Inflammatory macrophage treated with lipopolysaccharide for 4 hours (primary cell): ENCODE data around the gene CCDC134.
"Not testable (repeated sequence)": the region's sequence is repeated elsewhere in the genome, so short reads cannot be mapped to it uniquely, and the experiment has no call there.

Experiments
- DNase-seq: peaks from one replicate; pipeline ENCODE4 v3.0.0-alpha.2; 2020

Gene CCDC134

GRCh38 chr22:41826021-41826420, 25.5 kb downstream of the CCDC134 start:
- no peak for DNase-seq

GRCh38 chr22:41826430-41827383, 26.2 kb downstream of the CCDC134 start:
- no peak for DNase-seq

DNA sequence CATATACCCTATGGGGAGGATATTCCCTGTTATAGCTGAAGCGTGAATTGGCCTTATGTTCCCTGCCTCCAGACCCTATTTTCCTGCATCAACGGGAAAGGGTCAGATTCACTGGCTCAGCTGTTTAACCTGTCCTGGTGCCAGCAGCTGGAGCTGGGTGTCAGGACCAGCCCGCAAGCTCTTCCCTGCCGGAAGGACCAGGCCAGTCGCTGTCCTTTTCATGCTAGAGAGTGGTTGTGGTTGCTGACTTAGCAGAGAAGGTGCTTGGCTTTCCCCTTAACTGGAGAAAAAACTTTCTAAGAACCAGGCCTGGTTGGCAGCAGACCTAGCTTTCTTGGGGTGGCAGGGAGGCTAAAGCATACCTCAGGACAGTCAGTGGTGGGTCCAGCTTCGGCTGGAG, 27.2 kb downstream of the CCDC134 start:
- DNase-seq: no peak

DNA sequence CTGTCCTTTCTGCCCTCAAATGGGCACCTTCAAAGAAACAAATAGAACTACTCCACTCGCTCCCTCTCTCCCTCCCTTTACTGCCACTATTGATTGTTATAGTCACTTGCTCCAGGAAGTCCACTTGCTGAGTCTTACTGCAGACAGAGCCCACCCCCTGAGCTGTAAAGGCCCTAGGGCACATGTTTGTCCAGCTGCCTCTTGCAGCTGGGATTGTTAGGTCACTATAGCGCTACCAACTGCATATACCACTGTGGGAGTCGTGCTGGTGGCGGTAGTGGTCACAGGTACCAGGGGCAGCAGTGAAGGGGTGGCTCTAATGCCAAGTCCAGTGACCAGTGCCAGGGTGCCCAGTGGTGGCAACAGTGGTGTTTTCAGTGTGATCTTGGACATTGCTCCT, 28.0 kb downstream of the CCDC134 start:
- DNase-seq: no peak

DNA sequence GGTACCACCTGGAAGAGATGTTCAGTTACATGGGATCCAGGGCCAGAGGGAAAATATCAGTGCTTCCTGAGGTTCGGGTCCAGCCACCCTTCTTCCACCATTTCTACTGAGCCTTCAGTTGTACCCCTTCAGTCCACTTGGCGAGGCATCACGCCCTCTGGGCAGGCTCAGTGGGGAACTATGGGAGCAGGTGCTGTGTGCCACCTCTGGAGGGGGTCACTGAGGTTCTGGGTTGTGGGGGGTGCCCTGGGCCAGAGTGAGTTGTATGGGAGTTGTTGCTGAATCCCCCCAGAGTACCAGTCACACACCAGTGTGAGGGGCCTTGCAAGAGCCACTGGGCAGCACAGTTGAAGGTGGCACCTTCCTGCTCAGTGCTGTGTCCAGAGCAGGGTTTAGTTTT, 29.7 kb downstream of the CCDC134 start:
- DNase-seq: no peak

DNA sequence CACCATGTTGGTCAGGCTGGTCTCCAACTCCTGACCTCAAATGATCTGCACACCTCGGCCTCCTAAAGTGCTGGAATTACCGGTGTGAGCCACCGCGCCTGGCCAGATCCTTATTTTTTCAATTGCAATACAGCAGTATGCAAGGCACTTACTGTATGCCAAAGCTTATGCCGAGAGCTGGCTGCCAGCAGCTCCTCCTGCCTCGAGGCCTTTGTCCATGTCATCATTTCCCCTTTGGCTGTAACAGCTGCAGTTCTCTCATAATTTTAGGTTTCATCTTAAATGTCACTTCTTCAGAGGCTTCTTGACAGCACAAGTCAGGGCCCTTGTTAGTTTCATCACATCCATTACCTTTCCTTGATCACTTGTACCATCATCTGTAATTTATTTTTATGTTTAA, 30.9 kb downstream of the CCDC134 start:
- DNase-seq: peak; percentile 78

DNA sequence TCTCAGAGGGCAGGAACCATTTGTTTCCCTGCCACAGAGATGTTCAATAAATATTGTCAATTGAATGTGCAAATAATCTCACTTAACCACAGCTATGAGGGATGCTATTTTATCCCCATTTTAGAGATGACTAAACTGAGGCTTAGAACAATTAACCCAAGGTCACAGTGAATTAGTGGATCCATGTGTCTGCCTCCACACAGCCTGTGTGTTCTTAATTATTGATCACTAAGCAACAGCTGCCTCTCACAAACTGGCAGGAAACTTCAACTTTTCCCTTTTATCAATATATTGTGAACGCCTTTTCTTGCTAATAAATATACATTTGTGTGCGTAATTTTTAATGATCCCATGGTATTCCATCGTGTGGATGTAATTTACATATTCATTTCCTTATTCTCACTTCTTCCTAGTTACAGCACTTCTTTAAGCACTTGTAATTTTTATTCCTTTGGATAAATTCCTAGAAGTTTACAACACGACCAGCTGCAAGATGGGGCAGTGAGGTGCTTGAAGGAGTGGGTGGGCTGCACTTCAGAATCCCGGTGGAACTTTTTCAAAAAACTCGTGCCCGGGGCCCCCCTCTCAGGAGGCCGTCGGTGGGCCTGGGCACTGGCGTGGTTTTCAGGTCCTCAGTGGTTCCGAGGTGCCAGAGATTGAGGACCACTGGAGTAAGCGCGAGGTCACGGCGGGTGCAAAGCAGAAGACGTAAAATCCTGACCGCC, 31.5 kb downstream of the CCDC134 start:
- DNase-seq: peak; percentile 16

- DNase-seq: peak; percentile 100
Measured at GRCh38 chr22:41832553-41833368, 32.3 kb downstream of the CCDC134 start, which contains the start of gene SREBF2. Gene SREBF2, plus strand, starts transcription at chr22:41833105. Its CDS starts 166 bp downstream, at chr22:41833271.

GRCh38 chr22:41833369-41834004, 33.0 kb downstream of the CCDC134 start:
- DNase-seq: peak; percentile 26

- no peak for DNase-seq
Measured at GRCh38 chr22:41834005-41834944, 33.8 kb downstream of the CCDC134 start.

- DNase-seq: not testable (repeated sequence)
Measured at GRCh38 chr22:41835462-41835861, 35.0 kb downstream of the CCDC134 start.

DNA sequence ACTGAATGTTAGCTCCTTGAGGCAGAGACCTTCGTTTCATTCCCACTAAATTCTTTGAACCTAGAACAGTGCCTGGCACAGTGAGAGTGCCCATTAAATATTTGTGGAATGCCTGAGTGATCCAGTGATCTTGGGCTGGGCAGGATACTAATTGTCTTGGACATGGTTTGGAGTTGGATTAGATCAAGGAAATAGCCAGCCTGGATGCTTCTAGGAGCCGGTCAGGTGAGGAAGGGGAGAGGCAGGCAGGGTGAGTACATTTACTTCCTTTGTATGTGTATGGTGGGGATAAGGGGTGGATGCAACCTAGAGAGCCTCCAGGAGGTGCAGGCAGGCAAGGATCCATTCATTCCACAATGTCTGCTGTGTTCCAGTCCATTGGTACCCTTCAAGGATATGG, 36.1 kb downstream of the CCDC134 start:
- DNase-seq: no peak

DNA sequence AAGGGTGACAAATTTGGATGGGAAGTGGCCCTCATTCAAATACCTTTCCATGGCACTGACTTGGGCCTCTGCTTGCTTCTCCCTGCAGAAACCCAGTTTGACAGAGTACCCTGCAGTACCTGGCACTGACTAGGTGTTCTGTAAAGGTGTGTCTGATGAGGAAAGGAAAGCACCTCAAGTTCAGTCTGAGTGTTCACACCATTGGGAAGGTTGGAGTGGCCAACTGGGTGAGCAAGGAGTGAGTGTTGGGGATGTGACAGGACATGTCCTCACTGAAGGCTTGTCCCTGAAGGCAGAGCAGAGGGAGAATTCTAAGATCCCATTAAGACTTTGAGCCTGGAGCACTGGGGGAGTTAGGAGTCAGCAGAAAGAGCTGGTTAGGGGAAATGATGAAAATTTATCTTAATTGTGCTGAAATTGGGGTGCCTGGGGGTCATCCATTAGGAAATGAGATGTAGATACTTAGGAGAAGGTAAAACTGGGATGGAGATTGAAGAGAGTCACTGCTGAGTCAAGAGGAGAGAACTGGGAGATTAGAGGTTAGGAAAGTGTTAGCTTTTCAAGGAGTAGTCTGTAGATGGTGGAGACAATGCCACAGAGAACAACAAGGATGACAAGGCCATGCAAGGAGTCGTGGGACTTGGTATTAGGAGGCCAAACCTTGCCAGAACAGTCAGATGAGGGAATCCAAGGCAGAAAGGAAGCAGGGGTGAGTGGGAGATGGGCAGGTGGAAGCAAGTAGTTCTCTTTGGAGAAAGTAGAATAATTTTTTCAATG, 38.6 kb downstream of the CCDC134 start:
- no peak for DNase-seq

DNA sequence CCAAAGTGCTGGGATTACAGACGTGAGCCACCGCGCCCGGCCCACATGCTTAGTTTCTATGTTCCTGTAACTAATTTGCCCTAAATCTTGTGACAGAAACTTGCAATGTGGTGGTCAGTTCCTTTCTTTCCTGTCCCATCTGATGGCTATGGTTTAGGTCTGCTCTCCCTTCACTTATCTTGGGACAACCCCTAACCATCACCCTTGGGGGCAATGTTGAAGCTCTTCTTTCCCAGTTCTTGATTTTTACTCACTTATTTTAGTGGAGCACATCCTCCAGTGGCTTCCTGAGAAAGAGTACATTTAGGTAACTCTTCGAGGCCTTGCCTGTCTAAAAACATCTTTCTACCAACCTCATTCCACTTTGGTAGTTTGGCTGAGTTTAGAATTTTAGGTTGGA, 39.7 kb downstream of the CCDC134 start:
- no peak for DNase-seq

GRCh38 chr22:41841085-41841712, 40.7 kb downstream of the CCDC134 start:
- DNase-seq: no peak

DNA sequence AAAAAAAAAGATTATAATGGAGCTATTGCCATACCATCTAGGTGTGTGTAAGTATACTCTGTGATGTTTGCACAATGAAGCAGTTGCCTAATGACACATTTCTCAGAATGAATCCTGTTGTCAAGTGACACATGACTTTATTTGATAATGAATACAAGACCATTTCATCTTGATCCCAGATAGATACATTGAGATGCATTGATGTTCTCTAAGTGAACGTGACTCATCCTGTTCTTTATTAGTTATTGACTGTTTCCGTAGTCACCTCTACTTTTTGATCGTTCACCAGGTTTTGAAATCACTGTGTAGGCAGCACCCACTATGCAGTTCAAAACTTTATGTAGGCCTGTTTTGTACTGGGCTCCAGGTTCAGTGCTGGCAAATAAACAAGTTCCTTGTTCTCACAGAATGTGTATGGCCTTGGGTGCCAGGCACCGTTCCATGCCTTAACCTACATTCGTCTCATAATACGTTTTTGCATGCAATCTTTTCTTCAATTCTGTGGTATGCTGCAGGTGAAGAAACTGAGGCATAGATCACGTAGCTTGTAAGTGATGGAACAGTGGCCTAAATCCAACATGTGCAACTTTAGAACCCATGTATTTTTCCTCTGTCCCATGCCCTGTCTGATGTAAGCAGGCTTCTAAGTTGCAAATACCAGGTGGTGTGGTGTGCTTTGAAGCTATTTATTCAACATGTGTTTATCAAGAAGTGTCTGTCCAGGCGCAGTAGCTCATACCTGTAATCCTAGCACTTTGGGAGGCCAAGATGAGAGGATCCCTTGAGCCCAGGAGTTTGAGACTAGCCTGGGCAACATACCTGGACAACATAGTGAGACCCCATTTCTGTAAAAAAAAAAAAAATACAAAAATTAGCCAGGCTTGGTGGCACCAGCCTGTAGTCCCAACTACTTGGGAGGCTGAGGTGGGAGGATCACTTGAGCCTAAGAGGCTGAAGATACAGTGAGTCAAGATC, 42.8 kb downstream of the CCDC134 start:
- DNase-seq: peak; percentile 16

GRCh38 chr22:41844036-41844435, 43.6 kb downstream of the CCDC134 start:
- no peak for DNase-seq

DNA sequence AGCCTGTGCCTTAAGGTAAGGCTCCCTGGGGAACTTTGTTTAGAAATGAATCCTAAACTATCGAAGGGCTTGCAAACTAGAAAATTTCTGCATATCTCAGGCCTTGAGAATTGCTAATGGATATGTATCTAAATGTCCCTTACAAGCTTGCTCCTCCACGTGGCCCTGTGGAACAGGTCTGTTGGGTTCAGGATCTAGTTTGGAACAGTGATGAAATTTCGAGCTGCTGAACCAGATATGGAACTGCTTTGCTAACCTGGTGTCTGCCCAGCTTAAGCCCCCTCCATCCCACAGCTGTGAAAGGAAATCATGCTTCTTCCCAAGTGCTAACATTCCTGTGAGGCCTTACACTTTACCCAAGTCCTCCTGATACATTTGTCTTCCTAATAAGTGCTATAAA, 44.0 kb downstream of the CCDC134 start:
- no peak for DNase-seq
